Activated T-cell treated with anti-CD3 and anti-CD28 coated beads, Interleukin-2, amount 50 U/mL, for 4 hours (primary cell): ENCODE measurements around the gene DAB2. TPM values are rescaled to one million over a fixed set of nuclear protein-coding genes. Genes with fewer than 3 reads are reported as not detected.
"Not testable (repeated sequence)": the region's sequence is repeated elsewhere in the genome, so short reads cannot be mapped to it uniquely, and the experiment has no call there.

ENCODE experiments used
- ATAC-seq, 2 donors: fragments of 200-7000 bp; cut with Tn5 transposase; one replicate each; pipeline ENCODE4 v1.10.0; 2021
- DNase-seq: peaks from one replicate; pipeline ENCODE4 v3.0.0-alpha.2; 2020
- H3K27me3 Mint-ChIP-seq: one replicate; pipeline ENCODE4 v1.8.0; 2021; ENCODE audit warnings: low read depth, mixed read lengths
- H3K36me3 Mint-ChIP-seq: one replicate; pipeline ENCODE4 v1.8.0; 2022; ENCODE audit warnings: mixed read lengths; ENCODE audit not compliant: insufficient read depth
- H3K4me1 Mint-ChIP-seq: one replicate; pipeline ENCODE4 v1.8.0; 2021; ENCODE audit warnings: low read depth, mixed read lengths
- H3K4me3 Mint-ChIP-seq: one replicate; pipeline ENCODE4 v1.8.0; 2021; ENCODE audit warnings: mild to moderate bottlenecking, moderate library complexity, mixed read lengths
- H3K9me3 Mint-ChIP-seq: one replicate; pipeline ENCODE4 v1.8.0; 2021; ENCODE audit warnings: mixed read lengths
- total RNA-seq, 3 donors: library from RNA; stranded (reverse); gene quantifications; one replicate each; pipeline ENCODE4 v1.2.1, GENCODE V29; 2021

Gene DAB2
- total RNA-seq, 3 donors from 2014 or later = 0.32 to 0.61 (median 0.52) TPM

DNA sequence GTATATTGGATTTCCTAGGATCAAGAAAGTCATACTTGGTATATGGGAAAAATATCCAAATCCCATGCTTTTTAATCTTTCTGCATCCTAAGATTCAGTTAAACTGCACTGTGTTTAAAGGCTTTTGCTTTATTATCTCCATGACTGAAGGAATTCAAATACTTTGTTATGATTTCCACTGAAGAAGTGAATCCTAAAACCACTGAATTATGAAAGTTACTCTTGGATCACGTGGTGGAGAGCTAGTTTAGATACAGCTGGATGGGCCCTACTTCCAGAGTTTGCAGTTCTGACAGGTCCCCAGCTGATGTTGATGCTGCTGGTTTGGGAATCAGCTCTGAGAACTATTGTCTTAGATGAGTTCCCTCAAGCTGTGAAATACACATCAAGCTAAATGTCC, 5.0 kb downstream of the DAB2 start:
- no peak overlapping the region for H3K4me3 Mint-ChIP-seq
- ATAC-seq (no peak), DNase-seq (no peak)
- peaks cover 7% of the 10 kb centered on the region for H3K27me3 Mint-ChIP-seq
- H3K9me3 Mint-ChIP-seq = no peaks in the 10 kb centered on the region
- no peaks in the 10 kb centered on the region for H3K36me3 Mint-ChIP-seq
- peaks cover 2% of the 10 kb centered on the region for H3K4me1 Mint-ChIP-seq

DNA sequence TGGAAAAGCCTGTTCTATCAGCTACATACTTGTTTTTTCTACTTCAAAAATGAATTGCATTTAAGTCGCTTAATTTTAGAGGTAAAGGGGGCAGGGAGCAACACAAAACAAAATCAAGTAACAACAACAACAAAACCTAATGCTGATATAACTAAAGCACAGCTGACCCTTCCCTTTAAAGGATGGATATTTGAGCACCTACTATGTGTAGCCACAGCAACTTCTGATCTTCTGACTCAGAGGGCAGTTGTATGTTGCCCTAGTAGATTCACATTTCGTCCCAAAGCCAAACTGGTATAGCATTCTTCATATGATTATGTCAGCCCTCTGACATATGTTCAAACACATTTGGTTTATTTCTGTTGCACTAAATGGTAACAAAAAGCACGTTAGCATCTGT, 6.8 kb downstream of the DAB2 start:
- no peaks in the 10 kb centered on the region for H3K27me3 Mint-ChIP-seq
- no peaks in the 10 kb centered on the region for H3K36me3 Mint-ChIP-seq
- no peak overlapping the region for H3K4me3 Mint-ChIP-seq
- DNase-seq = no peak
- no peak for ATAC-seq
- H3K9me3 Mint-ChIP-seq = no peaks in the 10 kb centered on the region
- no peaks in the 10 kb centered on the region for H3K4me1 Mint-ChIP-seq

DNA sequence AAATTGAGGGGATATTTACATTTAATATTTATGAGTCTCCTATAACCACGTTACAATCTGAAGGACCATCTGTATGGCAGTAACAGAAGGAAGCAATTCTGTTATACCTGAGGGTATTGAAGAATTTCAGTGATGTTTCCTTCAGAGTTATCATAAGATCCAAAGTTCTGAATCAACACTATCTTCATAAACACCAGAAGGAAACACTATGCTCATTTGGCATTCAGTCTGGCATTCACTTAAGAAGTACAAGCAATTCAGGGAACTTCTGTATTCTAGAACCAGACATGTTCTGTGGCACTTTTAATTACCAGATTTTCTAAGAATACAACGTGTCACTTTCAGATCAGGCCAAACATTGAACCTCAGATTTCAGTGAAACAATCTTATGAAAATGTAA, 9.6 kb downstream of the DAB2 start:
- H3K36me3 Mint-ChIP-seq = no peaks in the 10 kb centered on the region
- no peak overlapping the region for H3K4me3 Mint-ChIP-seq
- H3K9me3 Mint-ChIP-seq = no peaks in the 10 kb centered on the region
- DNase-seq (no peak), ATAC-seq (no peak)
- no peaks in the 10 kb centered on the region for H3K4me1 Mint-ChIP-seq
- H3K27me3 Mint-ChIP-seq = peaks cover 5% of the 10 kb centered on the region

DNA sequence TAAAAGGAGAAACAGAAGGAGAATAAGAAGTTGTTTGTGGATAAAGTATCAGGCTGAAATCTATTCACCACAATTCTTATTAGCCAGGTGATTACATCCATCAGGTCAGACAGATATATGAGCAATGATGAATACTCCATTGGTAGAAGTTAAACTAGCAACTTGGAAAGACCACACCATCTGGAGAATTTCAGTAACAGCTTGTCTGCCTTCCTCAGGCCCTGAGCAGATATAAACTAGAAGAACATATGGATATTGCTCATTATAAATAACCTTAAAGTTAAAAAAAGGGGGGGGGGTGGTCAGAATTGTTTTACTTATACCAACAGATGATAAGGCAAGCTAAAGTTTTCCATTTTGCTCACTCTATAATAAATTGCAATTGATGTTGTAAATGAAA, 10.4 kb downstream of the DAB2 start:
- ATAC-seq = no peak
- H3K27me3 Mint-ChIP-seq = peaks cover 5% of the 10 kb centered on the region

DNA sequence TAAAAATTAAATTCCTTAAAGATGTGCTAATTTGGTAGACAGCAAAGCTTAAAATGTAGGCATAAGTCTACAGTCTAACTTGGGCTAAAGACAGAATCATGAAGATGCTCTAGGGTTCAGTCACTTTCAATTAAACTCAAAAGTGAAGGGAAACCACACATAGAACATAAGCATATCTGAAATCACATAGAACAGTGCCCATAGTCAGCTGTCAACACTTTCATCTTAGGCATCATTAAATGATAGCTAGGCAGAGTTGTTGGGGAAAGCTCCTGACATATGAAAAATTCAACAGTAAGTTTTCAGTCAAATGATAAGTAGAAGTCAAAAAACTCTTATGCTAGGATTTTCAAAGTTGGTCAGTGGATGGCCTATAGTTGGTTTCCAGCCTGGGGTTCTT, 11.0 kb downstream of the DAB2 start:
- Mint-ChIP-seq H3K36me3 (no peaks in the 10 kb centered on the region), H3K4me1 (no peaks in the 10 kb centered on the region), H3K27me3 (peaks cover 6% of the 10 kb centered on the region), H3K9me3 (no peaks in the 10 kb centered on the region), H3K4me3 (no peak overlapping the region)
- ATAC-seq (no peak), DNase-seq (no peak)

More for the DNA sequence above, 10.4 kb downstream of the DAB2 start:
- DNase-seq = no peak
- no peaks in the 10 kb centered on the region for H3K9me3 Mint-ChIP-seq
- H3K4me3 Mint-ChIP-seq = no peak overlapping the region
- no peaks in the 10 kb centered on the region for H3K36me3 Mint-ChIP-seq
- no peaks in the 10 kb centered on the region for H3K4me1 Mint-ChIP-seq

DNA sequence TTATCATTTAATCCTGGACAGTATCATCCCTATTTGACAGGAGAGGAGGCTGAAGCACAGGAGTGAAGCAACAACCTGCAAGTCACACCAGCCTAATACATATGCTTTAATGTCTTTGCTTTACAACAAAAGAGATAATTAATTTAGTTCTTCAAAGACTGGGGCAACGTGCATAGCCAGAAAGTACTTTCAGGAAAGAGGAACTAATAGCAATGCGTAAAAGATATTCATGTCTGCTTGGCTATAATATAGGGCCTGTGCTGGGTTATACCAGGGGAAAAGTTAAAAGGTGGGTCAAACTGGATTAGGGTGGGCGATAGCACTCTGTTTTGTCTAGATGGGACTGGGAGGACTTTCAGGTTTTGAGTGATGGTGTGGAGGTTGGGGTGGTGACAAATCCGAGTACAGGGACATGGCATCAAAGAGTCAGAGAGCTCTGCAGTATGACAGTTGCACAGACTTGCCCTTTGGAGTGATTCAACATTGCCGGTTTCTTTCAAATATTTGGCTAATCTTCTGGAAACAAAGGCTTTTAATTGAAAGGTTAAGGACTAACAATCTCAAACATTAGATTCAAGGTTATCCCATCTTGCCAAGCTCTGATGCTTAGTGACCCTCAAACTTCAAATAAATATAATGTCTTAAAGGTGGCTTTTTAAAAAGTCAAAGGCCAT, 11.9 kb downstream of the DAB2 start:
- Mint-ChIP-seq H3K4me1 (no peaks in the 10 kb centered on the region), H3K27me3 (peaks cover 8% of the 10 kb centered on the region), H3K9me3 (no peaks in the 10 kb centered on the region), H3K4me3 (no peak overlapping the region), H3K36me3 (no peaks in the 10 kb centered on the region)
- DNase-seq (no peak), ATAC-seq (no peak)

DNA sequence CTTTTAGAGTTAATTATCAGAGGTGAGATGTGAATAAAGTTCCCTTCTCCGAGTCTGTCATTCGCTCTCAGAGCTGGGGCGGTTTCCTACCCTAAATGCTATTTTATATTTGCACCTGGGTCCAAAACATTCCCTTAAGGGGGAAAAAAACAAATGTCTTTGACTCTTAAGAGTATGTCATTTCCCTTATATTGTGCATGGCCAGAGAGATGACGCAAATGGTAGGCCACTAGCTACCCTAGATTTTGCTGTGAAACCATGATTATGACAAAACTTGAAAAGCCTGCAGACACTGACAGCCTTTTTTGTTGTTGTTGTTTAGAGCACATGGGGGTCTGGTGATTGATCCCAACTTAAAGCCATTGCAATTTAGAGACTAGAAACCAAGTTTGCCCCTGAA, 12.8 kb downstream of the DAB2 start:
- DNase-seq (no peak), ATAC-seq (no peak)
- H3K9me3 Mint-ChIP-seq = no peaks in the 10 kb centered on the region
- no peak overlapping the region for H3K4me3 Mint-ChIP-seq
- H3K27me3 Mint-ChIP-seq = peaks cover 8% of the 10 kb centered on the region
- no peaks in the 10 kb centered on the region for H3K36me3 Mint-ChIP-seq
- no peaks in the 10 kb centered on the region for H3K4me1 Mint-ChIP-seq

DNA sequence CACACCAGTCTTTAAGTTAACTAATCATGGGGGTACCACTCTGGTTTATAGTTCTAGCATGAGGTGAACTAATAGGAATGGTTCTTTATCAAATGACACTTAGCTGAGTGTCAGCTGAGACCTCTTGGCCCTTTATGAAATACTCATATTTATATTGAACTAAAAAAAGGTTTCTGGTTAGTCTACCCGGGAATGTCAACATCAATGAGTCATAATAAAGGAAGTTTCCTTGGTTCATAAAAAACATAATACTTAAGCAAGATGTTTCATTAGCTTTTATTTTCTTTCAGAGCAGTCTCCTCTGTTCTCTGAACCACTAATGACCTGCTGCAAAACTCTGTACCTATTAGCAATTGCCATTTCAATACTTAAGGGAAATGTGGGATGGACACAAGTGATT, 13.7 kb downstream of the DAB2 start:
- Mint-ChIP-seq H3K4me3 (no peak overlapping the region), H3K27me3 (peaks cover 8% of the 10 kb centered on the region), H3K36me3 (no peaks in the 10 kb centered on the region), H3K4me1 (no peaks in the 10 kb centered on the region), H3K9me3 (no peaks in the 10 kb centered on the region)
- no peak for ATAC-seq
- DNase-seq = no peak

DNA sequence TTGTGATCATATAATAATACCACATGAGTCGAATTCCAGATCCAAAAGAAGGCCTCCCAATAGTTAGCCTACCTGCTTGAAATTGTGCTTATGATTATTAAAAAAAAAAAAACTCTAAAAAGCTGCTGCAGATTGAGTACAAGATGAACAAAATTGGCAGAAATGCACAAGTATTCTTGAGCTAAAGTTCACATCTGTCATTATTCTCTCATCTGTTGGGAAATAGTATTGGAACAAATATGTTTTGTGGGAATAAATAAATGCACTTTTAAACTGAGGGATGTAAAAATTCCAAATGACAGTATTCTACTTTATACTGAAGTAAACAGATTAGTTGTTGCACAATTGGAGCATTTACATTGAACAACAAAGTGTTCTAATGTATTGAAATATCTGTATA, 15.7 kb downstream of the DAB2 start:
- Mint-ChIP-seq H3K36me3 (no peaks in the 10 kb centered on the region), H3K4me1 (no peaks in the 10 kb centered on the region), H3K9me3 (no peaks in the 10 kb centered on the region), H3K27me3 (peaks cover 8% of the 10 kb centered on the region), H3K4me3 (no peak overlapping the region)
- ATAC-seq (no peak), DNase-seq (no peak)

DNA sequence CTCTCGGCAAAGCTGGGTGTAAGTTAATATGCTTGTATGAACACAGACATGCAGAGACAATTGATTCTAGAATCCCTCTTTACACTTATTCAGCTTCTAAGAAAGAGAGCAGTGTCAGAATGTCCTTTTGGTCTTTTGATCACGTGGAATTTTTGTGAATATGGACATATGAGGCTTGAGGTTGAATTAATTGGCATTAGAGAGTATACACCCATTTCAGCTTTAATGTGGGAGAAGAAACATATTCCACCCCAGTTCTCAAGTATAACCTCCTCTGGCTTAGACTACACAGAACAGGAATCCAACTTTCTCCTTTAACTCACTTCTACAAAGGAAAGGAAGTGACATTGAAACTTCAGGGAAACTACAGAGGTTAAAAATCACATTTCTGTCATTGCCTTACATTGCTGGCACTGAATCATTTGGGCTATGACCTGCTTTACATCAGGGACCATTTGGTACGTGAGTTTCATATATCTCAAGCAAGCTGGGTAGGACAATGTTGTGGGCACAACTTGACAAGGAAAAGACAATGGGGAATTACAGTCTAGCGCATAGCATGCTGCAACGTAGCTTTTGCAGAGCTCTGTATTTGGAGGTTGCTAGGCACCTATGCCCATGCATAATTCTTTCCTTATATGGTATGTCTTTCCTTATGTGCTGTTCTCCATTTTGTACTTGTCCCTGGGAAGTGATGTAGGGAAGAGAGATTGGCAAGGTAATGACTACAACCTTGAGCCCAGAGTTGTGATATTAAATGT, 19.5 kb downstream of the DAB2 start:
- ATAC-seq (no peak), DNase-seq (no peak)
- Mint-ChIP-seq H3K4me3 (no peak overlapping the region), H3K36me3 (no peaks in the 10 kb centered on the region), H3K4me1 (no peaks in the 10 kb centered on the region), H3K9me3 (no peaks in the 10 kb centered on the region), H3K27me3 (peaks cover 3% of the 10 kb centered on the region)

DNA sequence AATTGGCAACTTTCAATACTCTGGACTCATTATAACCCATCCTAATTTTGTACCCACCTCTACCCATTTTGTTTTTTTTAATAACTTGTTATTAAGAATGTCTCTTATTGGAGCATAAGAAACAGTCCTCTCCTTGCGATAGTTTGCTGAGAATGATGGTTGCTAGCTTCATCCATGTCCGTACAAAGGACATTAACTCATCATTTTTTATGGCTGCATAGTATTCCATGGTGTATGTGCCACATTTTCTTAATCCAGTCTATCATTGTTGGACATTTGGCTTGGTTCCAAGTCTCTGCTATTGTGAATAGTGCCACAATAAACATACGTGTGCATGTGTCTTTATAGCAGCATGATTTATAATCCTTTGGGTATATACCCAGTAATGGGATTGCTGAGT, 21.0 kb downstream of the DAB2 start:
- not testable (repeated sequence) for DNase-seq, H3K4me1 Mint-ChIP-seq, H3K27me3 Mint-ChIP-seq, H3K9me3 Mint-ChIP-seq, H3K36me3 Mint-ChIP-seq, H3K4me3 Mint-ChIP-seq, ATAC-seq

DNA sequence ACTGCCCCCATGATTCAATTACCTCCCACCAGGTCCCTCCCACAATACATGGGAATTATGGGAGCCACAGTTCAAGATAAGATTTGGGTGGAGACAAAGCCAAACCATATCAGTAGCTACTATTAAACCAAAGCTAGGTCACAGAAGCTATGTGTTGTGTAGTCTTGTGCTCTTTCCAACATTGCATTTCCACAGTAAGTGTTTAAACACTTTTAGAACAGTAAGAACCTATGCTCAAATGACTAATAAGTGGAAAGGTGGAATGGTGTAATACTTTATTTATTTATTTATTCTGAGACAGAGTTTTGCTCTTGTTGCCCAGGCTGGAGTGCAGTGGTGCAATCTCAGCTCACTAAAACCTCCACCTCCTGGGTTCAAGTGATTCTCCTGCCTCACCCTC, 22.6 kb downstream of the DAB2 start:
- H3K27me3 Mint-ChIP-seq, H3K4me3 Mint-ChIP-seq, H3K4me1 Mint-ChIP-seq, ATAC-seq, DNase-seq, H3K36me3 Mint-ChIP-seq, H3K9me3 Mint-ChIP-seq: not testable (repeated sequence)

DNA sequence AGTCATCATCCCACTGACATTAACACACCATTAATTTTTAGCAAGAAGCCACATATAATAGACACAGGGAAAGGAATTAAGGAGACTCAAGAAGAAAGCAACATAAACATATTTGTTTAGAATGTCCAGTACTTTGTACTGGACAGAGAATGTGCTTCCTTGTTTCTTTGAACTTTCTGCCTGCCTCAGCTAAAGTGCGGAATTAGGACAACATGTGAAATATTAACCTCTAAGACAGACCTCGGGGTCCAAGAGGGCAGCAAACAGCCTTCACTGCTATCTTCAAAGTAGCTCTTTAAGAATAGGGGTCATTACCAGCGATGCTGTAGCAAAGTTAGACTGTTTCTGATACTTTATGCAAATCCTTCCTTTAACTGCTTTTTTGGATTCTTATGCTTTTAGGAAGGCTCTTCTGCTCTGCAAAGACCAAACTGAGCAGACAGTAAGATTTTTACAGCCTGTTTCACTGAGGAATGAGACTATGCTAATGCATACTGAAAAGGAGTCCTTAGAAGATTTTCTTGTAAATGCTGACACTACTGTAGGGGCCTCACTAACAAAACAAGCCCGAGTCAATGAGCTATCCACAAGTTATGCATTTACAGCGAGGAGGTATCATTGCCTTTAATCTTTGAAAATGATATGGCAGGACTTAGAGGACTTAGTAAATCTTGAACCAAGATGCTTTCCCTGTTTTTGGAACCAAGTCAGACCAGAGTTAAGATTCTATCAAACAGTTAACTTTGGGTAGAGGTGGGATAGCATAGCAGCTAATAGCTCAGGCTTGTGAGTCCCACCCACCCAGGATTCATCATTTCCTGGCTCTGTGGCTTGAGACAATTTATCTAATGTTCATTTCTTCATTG, 23.8 kb downstream of the DAB2 start:
- ATAC-seq (no peak), DNase-seq (no peak)
- Mint-ChIP-seq H3K9me3 (no peaks in the 10 kb centered on the region), H3K4me3 (no peak overlapping the region), H3K27me3 (no peaks in the 10 kb centered on the region), H3K36me3 (no peaks in the 10 kb centered on the region), H3K4me1 (peaks cover 5% of the 10 kb centered on the region)

DNA sequence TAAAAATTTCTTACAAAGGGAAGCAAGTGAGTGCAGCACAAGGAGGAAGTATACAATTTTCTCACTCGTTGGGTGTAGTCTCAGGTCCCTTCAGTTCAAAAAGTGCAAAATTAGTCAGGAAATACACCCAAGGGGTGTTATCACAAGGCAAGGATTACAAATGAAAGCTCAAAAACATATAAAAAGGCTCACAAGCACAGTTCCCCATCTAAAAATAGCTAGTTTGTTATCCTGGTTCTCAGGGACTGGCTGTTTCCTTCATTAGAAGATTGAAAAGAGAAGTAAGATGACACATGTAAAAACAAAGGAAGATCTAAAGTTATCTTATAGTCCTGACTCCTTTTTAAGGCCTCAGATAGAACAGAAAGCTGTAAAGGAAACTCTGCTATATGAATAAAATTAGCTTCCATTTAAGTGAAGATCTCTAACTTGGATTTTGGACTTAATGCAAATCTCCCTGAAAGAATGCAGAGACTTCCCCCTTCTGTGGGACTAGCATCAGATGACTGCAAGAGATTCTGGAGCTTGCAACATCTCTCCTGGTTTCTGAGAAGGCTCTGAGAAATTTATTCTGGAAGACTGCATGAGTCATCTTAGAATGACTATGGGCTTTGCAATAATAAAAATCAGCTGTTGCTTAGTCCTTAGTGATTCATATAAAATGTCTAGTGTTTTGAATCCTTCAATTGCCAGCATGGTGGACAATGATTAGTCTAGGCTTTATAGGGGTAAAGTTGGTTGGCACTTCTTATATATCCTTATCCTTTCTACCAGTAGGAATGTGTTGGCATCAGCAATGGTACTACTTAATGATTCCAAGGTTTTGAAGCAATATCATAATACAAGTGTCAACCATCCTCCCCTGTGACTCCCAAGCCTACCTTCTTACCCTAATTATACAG, 25.4 kb downstream of the DAB2 start:
- H3K4me3 Mint-ChIP-seq = no peak overlapping the region
- peaks cover 5% of the 10 kb centered on the region for H3K4me1 Mint-ChIP-seq
- no peaks in the 10 kb centered on the region for H3K9me3 Mint-ChIP-seq
- H3K27me3 Mint-ChIP-seq = no peaks in the 10 kb centered on the region
- H3K36me3 Mint-ChIP-seq = no peaks in the 10 kb centered on the region
- no peak for DNase-seq
- ATAC-seq = no peak
